Measurements from ENCODE around the gene ZFTA.

Gene ZFTA

GRCh38 chr11:63804259-63804658, 35.7 kb upstream of the ZFTA start:
- Histone ChIP-seq H3K9ac (ENCODE audit: low read length) (no peak overlapping the region), H3K27me3 (ENCODE audit: control insufficient read depth, insufficient read depth, low read length) (no peaks in the 10 kb centered on the region), H3K9me3 (ENCODE audit: control insufficient read depth, insufficient read depth, low read depth, low read length) (no peaks in the 10 kb centered on the region), H3K4me1 (ENCODE audit: control insufficient read depth, insufficient read depth, low read length) (peaks cover 6% of the 10 kb centered on the region; the same call in 1 of the 2 replicates), H3K36me3 (ENCODE audit: control insufficient read depth, insufficient read depth, low read length) (no peaks in the 10 kb centered on the region), H3K27ac (ENCODE audit: low read depth, low read length) (no peak overlapping the region), H3K4me3 (ENCODE audit: low read depth, low read length) (no peak overlapping the region)

GRCh38 chr11:63802637-63803414, 34.3 kb upstream of the ZFTA start:
- no peak overlapping the region for H3K27ac ChIP-seq (ENCODE audit: low read depth, low read length)
- H3K9me3 ChIP-seq (ENCODE audit: control insufficient read depth, insufficient read depth, low read depth, low read length): no peaks in the 10 kb centered on the region
- H3K36me3 ChIP-seq (ENCODE audit: control insufficient read depth, insufficient read depth, low read length): no peaks in the 10 kb centered on the region
- H3K4me3 ChIP-seq (ENCODE audit: low read depth, low read length): no peak overlapping the region
- H3K9ac ChIP-seq (ENCODE audit: low read length): no peak overlapping the region
- no peaks in the 10 kb centered on the region for H3K27me3 ChIP-seq (ENCODE audit: control insufficient read depth, insufficient read depth, low read length)
- peaks cover 6% of the 10 kb centered on the region; the same call in 1 of the 2 replicates for H3K4me1 ChIP-seq (ENCODE audit: control insufficient read depth, insufficient read depth, low read length)

GRCh38 chr11:63800921-63801320, 32.3 kb upstream of the ZFTA start:
- no peak overlapping the region for H3K27ac ChIP-seq (ENCODE audit: low read depth, low read length)
- peaks cover 6% of the 10 kb centered on the region; the same call in 1 of the 2 replicates for H3K4me1 ChIP-seq (ENCODE audit: control insufficient read depth, insufficient read depth, low read length)
- no peak overlapping the region for H3K4me3 ChIP-seq (ENCODE audit: low read depth, low read length)
- no peak overlapping the region for H3K9ac ChIP-seq (ENCODE audit: low read length)
- peaks cover 12% of the 10 kb centered on the region for H3K9me3 ChIP-seq (ENCODE audit: control insufficient read depth, insufficient read depth, low read depth, low read length)
- no peaks in the 10 kb centered on the region for H3K27me3 ChIP-seq (ENCODE audit: control insufficient read depth, insufficient read depth, low read length)
- no peaks in the 10 kb centered on the region for H3K36me3 ChIP-seq (ENCODE audit: control insufficient read depth, insufficient read depth, low read length)

- Histone ChIP-seq H3K4me1 (ENCODE audit: control insufficient read depth, insufficient read depth, low read length) (no peaks in the 10 kb centered on the region), H3K36me3 (ENCODE audit: control insufficient read depth, insufficient read depth, low read length) (no peaks in the 10 kb centered on the region), H3K27me3 (ENCODE audit: control insufficient read depth, insufficient read depth, low read length) (no peaks in the 10 kb centered on the region), H3K27ac (ENCODE audit: low read depth, low read length) (no peak overlapping the region), H3K4me3 (ENCODE audit: low read depth, low read length) (no peak overlapping the region), H3K9ac (ENCODE audit: low read length) (no peak overlapping the region), H3K9me3 (ENCODE audit: control insufficient read depth, insufficient read depth, low read depth, low read length) (peaks cover 33% of the 10 kb centered on the region)
Observed at GRCh38 chr11:63795066-63795465, 26.5 kb upstream of the ZFTA start.

- H3K27ac ChIP-seq (ENCODE audit: low read depth, low read length): no peak overlapping the region
- no peak overlapping the region for H3K9ac ChIP-seq (ENCODE audit: low read length)
- peaks cover 33% of the 10 kb centered on the region for H3K9me3 ChIP-seq (ENCODE audit: control insufficient read depth, insufficient read depth, low read depth, low read length)
- H3K4me3 ChIP-seq (ENCODE audit: low read depth, low read length): no peak overlapping the region
- no peaks in the 10 kb centered on the region for H3K27me3 ChIP-seq (ENCODE audit: control insufficient read depth, insufficient read depth, low read length)
- H3K36me3 ChIP-seq (ENCODE audit: control insufficient read depth, insufficient read depth, low read length): no peaks in the 10 kb centered on the region
- no peaks in the 10 kb centered on the region for H3K4me1 ChIP-seq (ENCODE audit: control insufficient read depth, insufficient read depth, low read length)
Observed at GRCh38 chr11:63793161-63793560, 24.6 kb upstream of the ZFTA start.

GRCh38 chr11:63791495-63792167, 23.1 kb upstream of the ZFTA start:
- H3K4me1 ChIP-seq (ENCODE audit: control insufficient read depth, insufficient read depth, low read length): no peaks in the 10 kb centered on the region
- H3K36me3 ChIP-seq (ENCODE audit: control insufficient read depth, insufficient read depth, low read length): no peaks in the 10 kb centered on the region
- H3K4me3 ChIP-seq (ENCODE audit: low read depth, low read length): no peak overlapping the region
- no peak overlapping the region for H3K27ac ChIP-seq (ENCODE audit: low read depth, low read length)
- H3K9me3 ChIP-seq (ENCODE audit: control insufficient read depth, insufficient read depth, low read depth, low read length): peaks cover 25% of the 10 kb centered on the region
- no peak overlapping the region for H3K9ac ChIP-seq (ENCODE audit: low read length)
- no peaks in the 10 kb centered on the region for H3K27me3 ChIP-seq (ENCODE audit: control insufficient read depth, insufficient read depth, low read length)

GRCh38 chr11:63785823-63786222, 17.2 kb upstream of the ZFTA start:
- no peaks in the 10 kb centered on the region; the same call in 1 of the 2 replicates for H3K4me1 ChIP-seq (ENCODE audit: control insufficient read depth, insufficient read depth, low read length)
- H3K4me3 ChIP-seq (ENCODE audit: low read depth, low read length): no peak overlapping the region
- H3K9me3 ChIP-seq (ENCODE audit: control insufficient read depth, insufficient read depth, low read depth, low read length): peaks cover 4% of the 10 kb centered on the region
- no peaks in the 10 kb centered on the region for H3K36me3 ChIP-seq (ENCODE audit: control insufficient read depth, insufficient read depth, low read length)
- no peak overlapping the region for H3K27ac ChIP-seq (ENCODE audit: low read depth, low read length)
- no peak overlapping the region for H3K9ac ChIP-seq (ENCODE audit: low read length)
- H3K27me3 ChIP-seq (ENCODE audit: control insufficient read depth, insufficient read depth, low read length): no peaks in the 10 kb centered on the region

- no peaks in the 10 kb centered on the region for H3K36me3 ChIP-seq (ENCODE audit: control insufficient read depth, insufficient read depth, low read length)
- no peaks in the 10 kb centered on the region; the same call in 1 of the 2 replicates for H3K4me1 ChIP-seq (ENCODE audit: control insufficient read depth, insufficient read depth, low read length)
- no peak overlapping the region for H3K27ac ChIP-seq (ENCODE audit: low read depth, low read length)
- no peaks in the 10 kb centered on the region for H3K9me3 ChIP-seq (ENCODE audit: control insufficient read depth, insufficient read depth, low read depth, low read length)
- no peak overlapping the region for H3K4me3 ChIP-seq (ENCODE audit: low read depth, low read length)
- no peaks in the 10 kb centered on the region for H3K27me3 ChIP-seq (ENCODE audit: control insufficient read depth, insufficient read depth, low read length)
- H3K9ac ChIP-seq (ENCODE audit: low read length): no peak overlapping the region
Observed at GRCh38 chr11:63783925-63784592, 15.5 kb upstream of the ZFTA start.

GRCh38 chr11:63782749-63783148, 14.2 kb upstream of the ZFTA start:
- Histone ChIP-seq H3K27me3 (ENCODE audit: control insufficient read depth, insufficient read depth, low read length) (peaks cover under 1% of the 10 kb centered on the region; the same call in 1 of the 2 replicates), H3K4me1 (ENCODE audit: control insufficient read depth, insufficient read depth, low read length) (no peaks in the 10 kb centered on the region; the same call in 1 of the 2 replicates), H3K4me3 (ENCODE audit: low read depth, low read length) (no peak overlapping the region), H3K9me3 (ENCODE audit: control insufficient read depth, insufficient read depth, low read depth, low read length) (no peaks in the 10 kb centered on the region), H3K27ac (ENCODE audit: low read depth, low read length) (no peak overlapping the region), H3K9ac (ENCODE audit: low read length) (no peak overlapping the region), H3K36me3 (ENCODE audit: control insufficient read depth, insufficient read depth, low read length) (no peaks in the 10 kb centered on the region)

- H3K4me1 ChIP-seq (ENCODE audit: control insufficient read depth, insufficient read depth, low read length): no peaks in the 10 kb centered on the region
- H3K27ac ChIP-seq (ENCODE audit: low read depth, low read length): no peak overlapping the region
- H3K9me3 ChIP-seq (ENCODE audit: control insufficient read depth, insufficient read depth, low read depth, low read length): no peaks in the 10 kb centered on the region
- no peak overlapping the region for H3K9ac ChIP-seq (ENCODE audit: low read length)
- peaks cover 3% of the 10 kb centered on the region; the same call in 1 of the 2 replicates for H3K27me3 ChIP-seq (ENCODE audit: control insufficient read depth, insufficient read depth, low read length)
- H3K36me3 ChIP-seq (ENCODE audit: control insufficient read depth, insufficient read depth, low read length): no peaks in the 10 kb centered on the region
- H3K4me3 ChIP-seq (ENCODE audit: low read depth, low read length): no peak overlapping the region
Observed at GRCh38 chr11:63779039-63779438, 10.5 kb upstream of the ZFTA start.

GRCh38 chr11:63775191-63775590, 6.6 kb upstream of the ZFTA start:
- Histone ChIP-seq H3K27ac (ENCODE audit: low read depth, low read length) (no peak overlapping the region), H3K27me3 (ENCODE audit: control insufficient read depth, insufficient read depth, low read length) (peaks cover 18% of the 10 kb centered on the region), H3K4me3 (ENCODE audit: low read depth, low read length) (no peak overlapping the region), H3K9ac (ENCODE audit: low read length) (no peak overlapping the region), H3K4me1 (ENCODE audit: control insufficient read depth, insufficient read depth, low read length) (peaks cover 4% of the 10 kb centered on the region; the same call in 1 of the 2 replicates), H3K9me3 (ENCODE audit: control insufficient read depth, insufficient read depth, low read depth, low read length) (no peaks in the 10 kb centered on the region), H3K36me3 (ENCODE audit: control insufficient read depth, insufficient read depth, low read length) (no peaks in the 10 kb centered on the region)

Data from HUES6 (cell line).